HG03159 (cell line): ENCODE data around the gene KLHL12.

ENCODE experiments used
- ATAC-seq: cut with Tn5 transposase; IDR thresholded peaks from one replicate; pipeline ENCODE4 v1.9.1; 2021; ENCODE audit warnings: mild to moderate bottlenecking, moderate library complexity; ENCODE audit not compliant: unreplicated experiment

KLHL12 gene

GRCh38 chr1:202926581-202927491 lies at the start of gene KLHL12:
KLHL12 (minus strand) TSS chr1:202927234; CDS start chr1:202925162, 2,072 bp downstream.
- peak; percentile 89 for ATAC-seq

DNA sequence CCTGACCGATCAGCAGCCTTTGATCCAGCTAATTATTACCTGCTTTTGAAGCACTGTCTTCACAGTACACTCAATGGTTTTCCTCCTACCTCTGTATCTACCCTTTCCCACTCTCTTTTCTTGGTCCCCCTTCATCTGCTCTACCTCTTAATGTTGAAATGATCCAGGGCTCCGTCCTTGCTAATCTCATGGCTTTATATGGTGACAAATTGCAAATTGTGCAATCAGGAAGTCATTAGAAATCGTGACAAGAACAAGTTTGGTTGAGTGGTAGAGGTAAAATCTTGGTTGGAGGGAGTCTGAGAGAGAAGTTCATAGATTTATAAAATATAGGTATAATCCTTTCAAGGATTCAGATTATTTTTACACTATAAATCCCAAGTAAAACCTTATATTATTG lies 49.6 kb upstream of the KLHL12 start:
- no peak for ATAC-seq

GRCh38 chr1:202974856-202975255 lies 47.8 kb upstream of the KLHL12 start:
- ATAC-seq: no peak

DNA sequence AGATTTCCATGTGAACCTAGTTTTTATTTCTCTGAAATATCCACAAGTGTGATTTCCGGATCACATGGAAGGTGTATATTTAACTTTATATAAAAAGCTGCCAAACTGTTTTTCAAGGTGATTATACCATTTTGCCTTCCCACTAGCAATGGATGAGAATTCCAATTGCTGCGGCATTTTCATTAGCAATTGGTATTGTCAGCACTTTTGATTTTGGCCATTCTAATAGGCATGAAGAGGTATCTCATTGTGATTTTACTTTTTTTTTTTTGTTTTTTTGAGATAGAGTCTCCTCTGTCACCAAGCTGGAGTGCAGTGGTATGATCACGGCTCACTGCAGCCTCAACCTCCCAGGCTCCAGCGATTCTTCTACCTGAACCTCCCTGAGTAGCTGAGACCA lies 45.0 kb upstream of the KLHL12 start:
- no peak for ATAC-seq

- ATAC-seq: no peak
These were observed 41.9 kb upstream of the KLHL12 start for GRCh38 chr1:202968895-202969295.

GRCh38 chr1:202968351-202968750 lies 41.3 kb upstream of the KLHL12 start:
- no peak for ATAC-seq

DNA sequence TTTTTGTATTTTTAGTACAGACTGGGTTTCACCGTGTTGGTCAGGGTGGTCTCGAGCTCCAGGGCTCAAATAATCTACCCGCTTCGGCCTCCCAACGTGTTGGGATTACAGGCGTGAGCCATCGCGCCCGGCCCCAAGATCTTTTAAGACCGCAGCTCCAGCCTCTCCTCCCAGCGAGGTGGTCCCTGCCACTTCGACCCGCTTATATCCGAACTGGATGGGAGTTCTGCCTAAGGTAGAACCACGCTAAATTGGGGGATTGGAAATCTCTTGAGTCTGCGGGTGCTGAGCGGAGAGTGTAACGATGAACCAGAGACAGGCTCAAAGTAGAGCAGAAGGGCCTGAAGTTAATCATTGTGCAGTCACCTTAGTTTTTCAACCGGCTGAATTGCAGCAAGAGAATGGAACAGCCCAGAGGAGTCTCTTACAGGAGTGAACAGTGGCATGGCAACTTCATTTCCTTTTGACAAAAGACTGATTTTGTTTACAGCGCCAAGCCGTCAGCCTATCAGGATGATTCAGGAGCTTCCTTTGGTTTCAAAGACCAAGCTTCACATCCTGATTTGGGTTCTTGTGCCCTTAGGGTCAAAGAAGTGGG lies 40.7 kb upstream of the KLHL12 start:
- no peak for ATAC-seq

DNA sequence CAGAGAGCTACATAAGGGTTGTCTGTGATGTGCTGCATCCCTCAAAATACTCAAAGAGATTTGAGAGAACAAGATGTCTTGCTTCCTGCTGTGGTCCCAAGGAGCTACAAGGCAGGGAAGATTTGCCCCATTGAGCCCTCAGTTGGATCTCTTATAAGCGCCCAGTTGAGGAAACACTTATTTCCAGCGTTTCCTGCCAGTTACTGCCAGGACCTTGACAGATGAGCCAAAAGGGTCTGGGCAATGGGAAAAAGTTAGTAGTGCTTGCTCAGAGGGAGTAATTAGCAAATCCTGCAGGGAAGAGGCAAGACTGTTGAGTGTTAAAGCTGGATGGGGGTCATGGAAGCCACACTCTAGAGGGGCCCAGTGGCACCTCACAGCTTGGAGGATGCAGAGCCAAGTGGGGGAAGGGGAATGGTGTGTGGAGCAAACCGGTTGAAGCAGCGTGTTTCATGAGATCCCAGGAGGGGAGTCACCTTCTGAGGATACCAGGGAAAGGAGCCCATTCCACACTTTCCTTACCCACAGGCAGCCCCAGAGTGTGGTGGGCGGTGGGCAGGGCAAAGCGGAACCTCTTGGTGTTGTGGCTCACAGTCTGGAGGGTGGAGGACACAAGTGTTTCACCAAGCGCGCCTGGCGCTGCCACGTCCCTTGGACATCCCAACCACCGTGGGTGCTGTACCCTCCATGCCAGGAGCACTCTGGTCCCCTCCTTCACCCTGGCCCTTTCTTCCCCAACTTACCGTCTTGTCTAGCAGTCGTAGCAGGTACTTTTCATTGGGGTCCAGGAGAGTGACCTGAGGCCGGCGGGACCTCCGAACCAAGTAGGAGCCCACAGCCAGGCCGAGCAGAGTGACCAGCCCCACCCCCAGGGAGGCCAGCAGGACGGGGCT lies 39.2 kb upstream of the KLHL12 start:
- peak; percentile 19 for ATAC-seq

DNA sequence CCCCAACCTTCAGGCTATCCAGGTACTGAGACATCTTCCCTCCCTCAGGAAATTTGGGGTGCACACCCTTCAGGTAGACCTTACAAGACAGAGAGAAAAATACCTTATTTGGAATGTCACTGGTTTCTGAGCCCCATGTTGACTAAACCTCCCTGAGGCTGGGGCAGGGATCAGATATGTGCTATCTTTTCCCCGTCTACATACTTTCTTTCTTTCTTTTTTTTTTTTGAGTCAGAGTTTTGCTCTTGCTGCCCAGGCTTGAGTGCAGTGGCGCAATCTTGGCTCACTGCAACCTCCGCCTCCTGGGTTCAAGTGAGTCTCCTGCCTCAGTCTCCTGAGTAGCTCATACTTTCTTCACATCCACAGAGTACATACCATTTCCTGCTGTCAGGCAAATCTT lies 38.4 kb upstream of the KLHL12 start:
- no peak for ATAC-seq

DNA sequence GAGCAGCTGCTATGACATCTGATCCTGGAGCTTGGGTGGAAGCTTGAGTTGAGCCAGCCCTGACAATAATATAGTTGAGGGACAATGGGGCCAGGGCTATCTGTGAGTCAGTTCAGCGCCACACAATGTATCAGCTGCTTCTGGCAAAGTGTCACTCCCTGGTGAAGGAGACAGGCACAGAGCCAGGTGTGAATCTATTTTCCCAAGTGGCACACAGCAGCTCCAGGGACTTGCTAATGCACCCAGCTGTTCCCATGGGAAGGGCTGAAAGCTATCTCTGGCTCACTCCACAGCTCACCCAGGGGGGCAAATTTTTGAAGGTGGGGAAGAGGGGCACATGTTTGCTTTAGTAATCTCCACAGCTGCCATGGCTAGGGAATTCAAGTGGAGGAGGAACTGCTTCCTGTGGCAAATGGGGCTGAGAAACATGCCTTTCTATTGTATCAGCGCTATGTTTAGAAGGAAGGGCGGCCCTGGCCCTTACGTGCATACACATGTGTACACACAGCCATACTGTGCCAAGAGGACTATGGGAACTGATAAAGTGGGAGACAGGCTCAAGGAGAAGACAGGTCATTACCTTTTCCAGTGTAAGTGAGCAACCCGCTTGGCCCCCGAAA lies 37.9 kb upstream of the KLHL12 start:
- ATAC-seq: no peak

DNA sequence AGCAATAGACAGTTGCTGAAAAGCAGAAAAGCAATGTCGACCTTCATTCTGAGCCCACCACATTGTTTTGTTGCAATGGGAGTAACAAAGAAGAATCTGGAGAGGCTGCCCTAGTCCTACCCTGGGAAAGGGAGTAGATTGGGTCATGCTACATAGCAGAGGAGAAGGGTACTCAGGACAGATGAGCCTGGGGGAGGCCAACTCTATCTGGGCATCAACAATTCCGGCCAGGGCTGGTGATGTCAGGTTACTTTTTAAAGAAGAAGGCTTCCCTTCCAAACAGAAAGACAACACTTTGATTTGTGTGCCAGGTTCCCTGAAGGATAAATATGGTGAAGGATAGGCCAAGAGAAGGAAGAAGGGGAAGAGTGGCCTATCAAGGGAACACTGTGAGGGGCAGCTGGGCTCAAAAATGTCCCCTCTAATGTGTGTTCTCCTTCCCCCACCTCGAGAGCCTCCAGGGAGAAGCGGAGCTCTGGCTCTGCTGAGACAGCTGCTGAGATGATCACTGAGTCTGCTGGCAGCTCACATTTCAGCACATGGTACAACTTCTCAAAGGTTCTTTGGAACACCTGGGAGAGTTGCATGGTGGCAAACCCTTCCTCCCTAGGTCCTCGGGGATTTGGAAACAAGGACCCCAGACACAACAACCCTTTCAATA lies 34.3 kb upstream of the KLHL12 start:
- no peak for ATAC-seq

DNA sequence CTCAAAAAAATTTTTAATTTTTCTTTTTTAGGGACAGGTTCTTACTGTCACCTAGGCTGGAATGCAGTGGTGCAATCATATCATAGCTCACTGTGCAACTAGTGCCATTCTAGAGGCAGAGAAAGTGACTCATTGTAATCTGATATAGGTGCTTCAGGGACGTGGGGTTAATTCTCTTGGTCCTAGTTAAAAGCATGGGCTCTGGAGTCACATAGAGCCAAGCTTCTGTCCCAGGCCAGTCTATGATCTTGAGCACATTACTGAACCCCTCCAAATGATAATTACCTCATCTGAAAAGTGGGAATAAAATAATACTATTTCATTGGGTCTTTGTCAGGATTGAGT lies 32.2 kb upstream of the KLHL12 start:
- ATAC-seq: no peak

DNA sequence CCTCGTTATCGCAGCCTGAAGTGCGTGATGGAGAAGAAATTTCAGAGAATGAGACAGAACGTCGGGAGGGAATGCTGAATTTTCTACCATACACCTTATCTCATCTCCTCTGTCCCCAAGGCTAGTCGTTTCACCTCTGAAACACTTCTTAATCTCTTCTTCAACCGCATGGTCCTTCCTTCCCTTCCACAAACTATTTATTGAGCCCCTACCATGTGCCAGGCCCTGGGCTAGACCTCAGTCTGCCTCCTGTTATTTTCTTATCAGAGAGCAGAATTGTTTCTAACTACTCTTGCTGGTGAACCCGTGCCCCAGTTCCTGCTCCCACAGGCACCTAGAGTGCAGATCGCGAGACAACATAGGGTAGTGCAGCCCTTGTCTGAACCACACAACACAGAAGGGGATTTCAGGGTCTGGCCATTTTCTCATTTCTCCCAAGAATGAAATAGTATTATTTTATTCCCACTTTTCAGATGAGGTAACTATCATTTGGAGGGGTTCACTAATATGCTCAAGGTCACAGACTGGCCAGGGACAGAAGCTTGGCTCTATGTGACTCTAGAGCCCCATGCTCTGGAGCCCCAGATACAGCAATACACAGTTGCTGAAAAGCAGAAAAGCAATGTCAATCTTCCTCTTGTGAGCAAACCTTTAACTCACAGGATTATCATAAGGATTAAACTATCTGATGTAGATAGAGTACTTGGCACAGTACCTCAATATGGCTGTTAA lies 31.7 kb upstream of the KLHL12 start:
- ATAC-seq: peak; percentile 27

DNA sequence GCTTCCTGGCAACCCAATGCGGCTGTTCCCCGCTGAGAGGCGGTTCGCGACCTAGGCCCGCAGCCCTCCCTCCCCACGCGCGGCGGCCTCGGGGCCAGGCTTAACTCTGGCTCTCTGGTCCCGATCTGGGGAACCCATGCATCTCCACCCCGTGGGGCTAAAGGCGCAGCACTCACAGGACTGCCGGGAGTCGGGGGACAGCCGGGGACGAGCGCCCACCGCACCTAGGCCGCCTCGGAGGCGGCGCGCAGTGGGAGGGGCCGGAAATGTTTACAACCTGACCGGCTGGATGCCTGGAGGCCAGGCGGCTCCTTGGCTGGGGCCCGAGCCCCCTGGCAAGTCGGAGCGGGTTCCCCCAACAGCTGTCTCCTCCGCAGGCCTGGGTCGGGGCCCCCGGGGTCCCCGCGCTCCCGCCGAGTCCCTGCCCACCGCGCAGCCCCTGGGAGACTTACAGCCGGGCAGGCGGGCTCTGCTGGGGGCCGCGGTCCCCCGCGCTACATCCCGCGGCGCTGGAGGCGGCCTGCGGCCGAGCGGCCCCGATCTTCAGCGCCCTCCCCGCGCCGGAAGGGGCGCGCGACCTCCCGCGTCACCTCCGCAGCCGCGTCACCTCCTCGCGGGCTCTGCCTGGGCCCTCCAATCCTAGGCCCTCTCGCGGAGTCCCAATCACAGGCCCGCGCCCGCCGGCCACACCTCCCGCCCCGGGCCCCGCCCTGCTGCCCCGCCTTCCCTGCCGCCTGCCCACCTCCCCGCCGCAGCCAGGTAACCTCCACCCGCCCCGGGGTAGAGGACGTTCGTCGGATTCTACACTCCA lies 30.9 kb upstream of the KLHL12 start, which contains the start of gene ADIPOR1:
Gene ADIPOR1 (minus strand): TSS at position 580 of the 811 bp plus-strand sequence. CDS start 7,242 bp downstream, outside the sequence.
- ATAC-seq: peak; percentile 94

DNA sequence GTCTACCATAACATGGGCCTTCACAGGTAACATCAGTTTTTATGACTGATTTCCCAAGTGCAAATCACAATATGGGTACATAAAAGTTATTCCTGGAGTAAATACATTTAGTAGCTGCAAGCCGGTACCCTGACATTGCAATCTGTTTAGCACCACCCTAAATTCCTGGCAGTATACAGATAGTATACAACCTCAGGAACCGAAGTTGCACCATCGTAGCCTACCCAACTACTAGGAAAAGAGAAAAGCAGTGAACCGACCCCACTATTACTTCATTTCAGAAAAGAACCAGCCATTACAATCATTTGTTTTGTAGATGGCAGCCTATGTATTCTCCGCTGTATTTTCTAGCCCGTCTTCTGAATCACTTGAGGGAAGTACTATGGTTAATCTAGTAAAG lies 29.9 kb upstream of the KLHL12 start:
- ATAC-seq: no peak

DNA sequence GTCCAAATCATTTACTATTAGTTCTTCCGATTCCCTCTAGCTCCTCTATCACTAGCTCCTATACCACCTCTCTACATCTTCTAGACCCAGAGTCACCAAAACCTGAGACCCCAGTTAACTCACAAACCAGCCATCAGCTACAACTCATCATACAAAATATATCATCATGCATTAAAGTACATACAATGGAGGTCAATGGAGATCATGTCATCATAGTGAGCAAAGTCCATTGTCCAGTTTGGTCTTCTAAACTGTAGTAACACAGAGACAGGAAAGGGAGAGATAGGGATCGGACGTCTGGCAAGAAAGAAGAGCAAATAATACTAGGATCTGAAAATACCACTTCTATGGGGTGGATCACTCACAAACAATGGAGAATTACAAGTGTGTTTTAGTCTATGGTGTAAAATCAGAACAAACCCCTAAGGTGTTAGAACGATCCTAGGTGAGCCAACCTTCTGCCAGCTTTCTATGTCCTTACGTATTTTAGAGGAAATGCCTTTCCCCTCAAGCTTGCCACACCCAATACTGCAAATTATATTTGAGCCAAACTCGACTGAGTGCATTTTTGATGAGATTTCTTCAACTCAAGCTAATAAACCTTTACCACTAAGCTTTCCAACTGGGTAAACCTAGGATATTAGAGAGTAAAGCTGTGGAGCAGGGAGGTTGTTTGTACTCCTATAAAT lies 27.2 kb upstream of the KLHL12 start:
- ATAC-seq: no peak

DNA sequence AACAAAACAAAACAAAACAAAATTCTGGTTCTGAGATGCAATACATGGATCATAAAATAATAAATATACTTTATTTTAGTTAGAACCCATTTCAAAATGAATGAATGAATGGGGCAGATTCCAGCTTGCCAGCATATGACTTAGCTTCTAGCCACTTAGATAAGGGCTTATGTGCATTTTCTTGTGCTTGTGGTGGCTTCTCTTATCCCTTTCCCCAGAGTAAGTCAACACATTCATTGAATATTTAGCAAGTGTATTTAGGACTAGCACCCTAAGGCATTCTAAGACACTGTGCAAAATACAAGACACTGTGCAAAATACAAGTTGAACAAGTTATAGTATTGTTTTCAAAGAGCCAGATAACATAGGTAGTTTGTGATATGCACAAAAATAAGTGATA lies 26.4 kb upstream of the KLHL12 start:
- no peak for ATAC-seq

GRCh38 chr1:202952818-202953217 lies 25.8 kb upstream of the KLHL12 start:
- ATAC-seq: no peak
